ENCODE data around the gene PAPPA. TPM values are rescaled to one million over a fixed set of nuclear protein-coding genes. Genes with fewer than 3 reads are reported as not detected.

Gene PAPPA
- total and polyA plus RNA-seq, 11 donors: 0.23 to 8.5 (median 2.1) TPM

DNA sequence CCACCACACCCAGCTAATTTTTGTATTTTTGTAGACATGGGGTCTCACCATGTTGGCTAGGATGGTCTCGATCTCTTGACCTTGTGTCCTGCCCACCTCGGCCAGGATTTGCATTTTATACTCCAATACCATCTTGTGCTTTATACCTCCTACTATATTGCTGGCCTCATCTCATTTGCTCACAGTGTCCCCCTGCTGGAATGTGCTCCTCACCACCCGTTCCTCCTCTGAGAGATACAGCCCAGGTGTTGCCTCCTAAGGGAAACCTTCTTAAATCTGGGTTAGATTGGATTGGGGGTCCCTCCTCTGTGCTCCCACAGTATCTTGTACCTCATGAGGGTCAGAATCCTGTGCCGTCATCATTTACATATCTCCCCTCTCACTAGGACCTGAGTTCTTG is 131.7 kb downstream of the PAPPA start:
- WGBS, 4 donors: 82 to 88% (median 83%) methylated on average over 4 of the region's 4 CpGs
- Histone ChIP-seq H3K36me3 (no peaks in the 10 kb centered on the region), H3K9me3 (no peaks in the 10 kb centered on the region), H3K4me1 (peaks cover 0 to under 1% (median 0%) of the 10 kb centered on the region in 12 donors), H3K4me3 (no peak overlapping the region), H3K27ac (no peak overlapping the region), H3K27me3 (no peaks in the 10 kb centered on the region)
- TF ChIP-seq, protein P1, sequence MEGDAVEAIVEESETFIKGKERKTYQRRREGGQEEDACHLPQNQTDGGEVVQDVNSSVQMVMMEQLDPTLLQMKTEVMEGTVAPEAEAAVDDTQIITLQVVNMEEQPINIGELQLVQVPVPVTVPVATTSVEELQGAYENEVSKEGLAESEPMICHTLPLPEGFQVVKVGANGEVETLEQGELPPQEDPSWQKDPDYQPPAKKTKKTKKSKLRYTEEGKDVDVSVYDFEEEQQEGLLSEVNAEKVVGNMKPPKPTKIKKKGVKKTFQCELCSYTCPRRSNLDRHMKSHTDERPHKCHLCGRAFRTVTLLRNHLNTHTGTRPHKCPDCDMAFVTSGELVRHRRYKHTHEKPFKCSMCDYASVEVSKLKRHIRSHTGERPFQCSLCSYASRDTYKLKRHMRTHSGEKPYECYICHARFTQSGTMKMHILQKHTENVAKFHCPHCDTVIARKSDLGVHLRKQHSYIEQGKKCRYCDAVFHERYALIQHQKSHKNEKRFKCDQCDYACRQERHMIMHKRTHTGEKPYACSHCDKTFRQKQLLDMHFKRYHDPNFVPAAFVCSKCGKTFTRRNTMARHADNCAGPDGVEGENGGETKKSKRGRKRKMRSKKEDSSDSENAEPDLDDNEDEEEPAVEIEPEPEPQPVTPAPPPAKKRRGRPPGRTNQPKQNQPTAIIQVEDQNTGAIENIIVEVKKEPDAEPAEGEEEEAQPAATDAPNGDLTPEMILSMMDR (IDR thresholded peaks at IDR 0.05): no peak
- TF ChIP-seq POLR2A (IDR thresholded peaks at IDR 0.05): no peak
- DNase-seq (no peak), ATAC-seq (no peak)
- intact Hi-C loops (cut with DNase I): no loop called here

DNA sequence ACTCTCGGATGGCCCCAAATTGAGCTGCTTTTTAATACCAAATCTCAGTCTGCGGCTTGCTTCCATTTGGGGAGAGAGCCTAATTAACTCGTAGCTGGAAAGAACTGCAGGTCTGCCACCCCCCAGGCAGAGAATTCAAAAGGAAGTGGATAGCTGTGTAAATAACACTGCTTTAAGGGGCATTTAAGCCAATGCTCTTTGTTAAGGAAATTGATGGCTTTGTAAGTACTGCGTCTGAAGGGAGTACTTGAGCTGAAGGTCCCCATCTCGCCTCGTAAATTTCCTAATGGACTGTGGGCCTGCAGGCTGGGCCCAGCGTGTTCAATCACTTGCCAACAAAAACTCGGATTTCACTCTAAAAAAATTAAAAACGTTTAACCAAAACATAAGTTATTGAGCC is 132.7 kb downstream of the PAPPA start:
- TF ChIP-seq POLR2A (IDR thresholded peaks at IDR 0.05): no peak
- H3K27me3 ChIP-seq: no peaks in the 10 kb centered on the region
- no peaks in the 10 kb centered on the region for H3K36me3 ChIP-seq
- H3K4me1 ChIP-seq: peaks cover 0 to 6% (median 0%) of the 10 kb centered on the region in 12 donors
- H3K9me3 ChIP-seq: no peaks in the 10 kb centered on the region
- ATAC-seq (no peak), DNase-seq (no peak)
- intact Hi-C loops (cut with DNase I): no loop called here
- 49 to 56% (median 54%) methylated on average over 9 of the region's 9 CpGs for WGBS, 4 donors
- peak overlapping the region in 3 of 12 donors; percentile 13 to 19 (median 18) for H3K27ac ChIP-seq
- no peak overlapping the region for H3K4me3 ChIP-seq

DNA sequence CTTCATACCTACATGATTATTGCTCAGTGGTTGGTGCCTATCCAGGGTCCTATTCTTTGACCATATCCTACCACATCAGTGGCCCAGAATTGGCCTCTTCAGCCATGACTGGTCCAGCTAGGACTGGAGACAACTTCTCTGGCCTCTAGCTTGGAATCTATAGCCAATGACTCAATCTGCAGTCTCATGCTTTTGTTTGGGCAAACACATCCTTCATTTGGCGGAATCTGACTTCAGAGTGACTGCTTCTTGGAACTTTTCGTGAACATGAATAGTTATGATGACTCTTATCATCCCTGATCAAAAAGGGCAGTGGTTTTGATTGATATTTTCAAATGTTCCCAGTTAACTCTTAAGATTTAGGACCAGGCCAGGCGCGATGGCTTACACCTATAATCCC is 134.1 kb downstream of the PAPPA start:
- no peak for DNase-seq
- H3K4me3 ChIP-seq: no peak overlapping the region
- TF ChIP-seq, protein P1 (IDR thresholded peaks at IDR 0.05): no peak
- no peak for TF ChIP-seq POLR2A (IDR thresholded peaks at IDR 0.05)
- peaks cover 0 to 6% (median 0%) of the 10 kb centered on the region in 12 donors for H3K4me1 ChIP-seq
- no peaks in the 10 kb centered on the region for H3K36me3 ChIP-seq
- no peaks in the 10 kb centered on the region for H3K27me3 ChIP-seq
- H3K27ac ChIP-seq: no peak overlapping the region
- ATAC-seq: no peak
- 85 to 95% (median 94%) methylated on average over 4 of the region's 4 CpGs for WGBS, 4 donors
- no peaks in the 10 kb centered on the region for H3K9me3 ChIP-seq
- intact Hi-C loops (cut with DNase I): no loop called here

DNA sequence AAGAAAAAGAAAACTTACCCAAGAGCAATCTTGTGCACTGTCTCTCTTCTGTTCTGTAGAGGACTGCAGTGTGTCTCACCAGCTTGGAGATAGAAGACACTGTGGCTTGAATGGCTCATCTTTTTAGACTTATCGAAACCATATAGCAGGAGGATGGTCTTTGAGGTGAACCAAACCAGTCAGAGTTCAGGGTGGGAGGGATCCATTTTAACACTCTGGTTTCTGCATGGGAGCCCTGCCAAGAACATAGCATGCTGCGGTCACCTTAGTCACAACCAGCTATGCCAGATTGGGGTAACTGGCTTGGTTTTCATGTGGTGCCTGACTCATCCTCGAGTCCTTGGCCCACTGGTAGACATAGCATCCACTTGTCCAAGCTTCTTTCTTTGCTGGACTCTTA is 135.1 kb downstream of the PAPPA start:
- Histone ChIP-seq H3K4me1 (peaks cover 0 to 6% (median 0%) of the 10 kb centered on the region in 12 donors), H3K4me3 (no peak overlapping the region), H3K36me3 (no peaks in the 10 kb centered on the region), H3K27me3 (no peaks in the 10 kb centered on the region), H3K27ac (no peak overlapping the region), H3K9me3 (no peaks in the 10 kb centered on the region)
- intact Hi-C loops (cut with DNase I): no loop called here
- ATAC-seq (no peak), DNase-seq (no peak)
- no peak for TF ChIP-seq POLR2A (IDR thresholded peaks at IDR 0.05)
- TF ChIP-seq, protein P1 (IDR thresholded peaks at IDR 0.05): no peak
- 79 to 96% (median 86%) methylated on average over 3 of the region's 3 CpGs for WGBS, 4 donors

DNA sequence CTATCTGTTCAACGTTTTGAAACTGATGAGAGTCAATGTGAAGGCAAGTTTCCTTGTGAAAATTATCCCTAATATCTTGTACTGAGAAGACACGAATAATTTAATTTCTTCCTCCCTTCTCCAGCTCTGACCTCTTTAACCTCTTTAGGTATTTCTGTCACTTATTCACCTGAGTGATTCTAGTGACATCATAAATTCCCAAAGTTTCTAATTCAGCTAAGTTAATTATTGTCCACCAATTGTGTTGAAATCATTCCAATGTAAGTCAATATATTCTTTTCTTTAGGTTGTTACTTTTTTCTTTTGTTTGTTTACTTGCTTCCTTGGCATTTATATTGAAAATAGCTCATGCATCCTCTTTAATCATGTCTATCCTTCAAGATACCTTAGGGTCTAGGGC is 143.8 kb downstream of the PAPPA start:
- no peaks in the 10 kb centered on the region for H3K27me3 ChIP-seq
- no peak overlapping the region for H3K27ac ChIP-seq
- WGBS, 4 donors: 40 to 87% (median 77%) methylated on average over 2 of the region's 2 CpGs
- no peak for ATAC-seq
- H3K4me3 ChIP-seq: no peak overlapping the region
- intact Hi-C loops (cut with DNase I): no loop called here
- H3K9me3 ChIP-seq: no peaks in the 10 kb centered on the region
- no peaks in the 10 kb centered on the region for H3K36me3 ChIP-seq
- H3K4me1 ChIP-seq: no peaks in the 10 kb centered on the region
- TF ChIP-seq, protein P1 (IDR thresholded peaks at IDR 0.05): no peak
- no peak for TF ChIP-seq POLR2A (IDR thresholded peaks at IDR 0.05)
- no peak for DNase-seq
